Measurements from ENCODE around the gene SAV1.

SAV1 gene

DNA sequence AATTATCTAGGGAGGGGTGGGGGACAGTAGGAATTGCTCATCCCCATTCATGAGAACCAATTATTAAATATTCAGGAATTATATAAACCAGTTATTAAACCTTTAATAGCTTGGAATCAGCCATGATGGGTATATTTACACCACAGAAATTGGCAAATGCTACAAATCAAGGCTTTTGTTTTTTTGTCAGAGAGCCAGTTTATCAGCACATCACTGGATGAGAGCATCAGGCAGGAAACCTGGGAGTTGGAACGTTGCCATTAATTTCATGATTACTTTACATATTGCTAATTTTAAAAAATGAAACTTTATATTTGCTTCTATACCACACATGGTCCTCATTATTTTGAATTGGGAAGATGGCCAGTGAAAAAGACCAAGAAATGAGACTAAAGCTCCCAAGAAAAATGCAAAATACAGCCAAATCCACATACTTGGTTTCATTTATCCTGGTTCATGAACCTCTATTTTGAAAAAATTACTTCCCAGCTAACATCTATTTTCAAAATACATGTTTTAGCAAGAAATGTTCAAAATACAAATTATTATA, 59.7 kb downstream of the SAV1 start:
- TF ChIP-seq, protein P1, sequence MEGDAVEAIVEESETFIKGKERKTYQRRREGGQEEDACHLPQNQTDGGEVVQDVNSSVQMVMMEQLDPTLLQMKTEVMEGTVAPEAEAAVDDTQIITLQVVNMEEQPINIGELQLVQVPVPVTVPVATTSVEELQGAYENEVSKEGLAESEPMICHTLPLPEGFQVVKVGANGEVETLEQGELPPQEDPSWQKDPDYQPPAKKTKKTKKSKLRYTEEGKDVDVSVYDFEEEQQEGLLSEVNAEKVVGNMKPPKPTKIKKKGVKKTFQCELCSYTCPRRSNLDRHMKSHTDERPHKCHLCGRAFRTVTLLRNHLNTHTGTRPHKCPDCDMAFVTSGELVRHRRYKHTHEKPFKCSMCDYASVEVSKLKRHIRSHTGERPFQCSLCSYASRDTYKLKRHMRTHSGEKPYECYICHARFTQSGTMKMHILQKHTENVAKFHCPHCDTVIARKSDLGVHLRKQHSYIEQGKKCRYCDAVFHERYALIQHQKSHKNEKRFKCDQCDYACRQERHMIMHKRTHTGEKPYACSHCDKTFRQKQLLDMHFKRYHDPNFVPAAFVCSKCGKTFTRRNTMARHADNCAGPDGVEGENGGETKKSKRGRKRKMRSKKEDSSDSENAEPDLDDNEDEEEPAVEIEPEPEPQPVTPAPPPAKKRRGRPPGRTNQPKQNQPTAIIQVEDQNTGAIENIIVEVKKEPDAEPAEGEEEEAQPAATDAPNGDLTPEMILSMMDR (IDR thresholded peaks at IDR 0.05; ENCODE audit: insufficient read depth, low read depth, low read length, missing control alignments), result no peak
- DNase-seq (ENCODE audit: low read depth), result no peak

DNA sequence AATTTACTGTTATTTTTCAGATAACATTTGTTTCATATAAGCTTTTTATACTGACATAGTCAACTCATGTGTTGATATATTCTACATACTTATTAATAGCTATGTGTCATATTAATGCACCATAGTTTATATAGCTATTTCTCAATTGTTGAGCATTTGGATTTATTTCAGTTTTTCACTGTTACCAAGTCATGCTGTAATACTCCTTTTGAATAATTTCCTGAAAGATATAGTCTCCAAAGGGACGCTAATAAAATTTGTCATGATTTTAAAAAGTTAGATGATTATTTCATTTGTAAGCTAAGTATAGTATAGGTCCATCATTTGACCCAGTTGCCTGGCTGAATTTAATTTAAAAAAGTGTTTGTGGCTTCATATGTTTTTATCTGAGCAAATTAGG, 60.3 kb downstream of the SAV1 start:
- TF ChIP-seq, protein P1 (IDR thresholded peaks at IDR 0.05; ENCODE audit: insufficient read depth, low read depth, low read length, missing control alignments), result no peak
- no peak for DNase-seq (ENCODE audit: low read depth)

More for the DNA sequence above, 59.7 kb downstream of the SAV1 start:
- H3K4me3 ChIP-seq (ENCODE audit: low read length), result no peak overlapping the region

DNA sequence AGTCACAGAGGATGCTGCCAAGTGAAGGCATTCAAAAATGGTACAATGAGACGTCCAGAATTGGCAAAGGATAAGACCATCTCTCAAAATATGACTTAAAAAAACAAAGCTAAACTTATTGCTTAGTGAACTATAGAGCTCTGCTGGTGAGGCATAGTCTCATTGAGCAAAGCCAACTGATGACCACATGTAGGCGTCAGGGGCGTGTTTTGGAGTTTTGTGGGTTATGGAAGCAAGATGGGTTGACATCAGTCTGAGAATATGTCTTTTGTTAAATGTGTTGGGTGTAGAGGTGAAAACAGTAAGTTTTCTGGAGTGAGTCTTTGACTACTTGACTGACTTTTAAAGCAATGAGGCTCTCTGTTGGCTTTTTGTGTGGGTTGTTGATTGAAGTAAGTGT, 60.9 kb downstream of the SAV1 start:
- TF ChIP-seq, protein P1 (IDR thresholded peaks at IDR 0.05; ENCODE audit: insufficient read depth, low read depth, low read length, missing control alignments), result no peak
- H3K4me3 ChIP-seq (ENCODE audit: low read length), result no peak overlapping the region
- peak; percentile 10 for DNase-seq (ENCODE audit: low read depth)

More for the DNA sequence above, 60.3 kb downstream of the SAV1 start:
- no peak overlapping the region for H3K4me3 ChIP-seq (ENCODE audit: low read length)

DNA sequence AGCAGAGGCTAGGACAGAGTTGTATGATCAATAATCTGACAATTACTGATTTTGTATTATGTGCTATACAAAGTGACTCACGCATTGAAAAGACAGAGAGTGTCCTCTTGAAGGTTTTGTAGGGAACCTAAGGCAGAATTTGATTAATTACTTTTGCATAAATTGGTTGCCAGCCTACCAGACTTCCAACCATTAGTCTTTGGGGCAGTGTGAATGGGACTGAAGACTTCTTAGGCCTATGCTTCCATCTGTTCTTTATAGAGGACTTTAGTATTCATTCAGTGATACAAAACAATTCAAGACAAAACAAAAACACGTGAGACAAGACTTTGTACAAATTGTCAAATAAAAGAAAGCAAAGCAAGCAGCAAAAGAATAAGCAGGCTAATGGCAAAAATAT, 61.6 kb downstream of the SAV1 start:
- TF ChIP-seq, protein P1 (IDR thresholded peaks at IDR 0.05; ENCODE audit: insufficient read depth, low read depth, low read length, missing control alignments), result no peak
- DNase-seq (ENCODE audit: low read depth), result no peak
- no peak overlapping the region for H3K4me3 ChIP-seq (ENCODE audit: low read length)

DNA sequence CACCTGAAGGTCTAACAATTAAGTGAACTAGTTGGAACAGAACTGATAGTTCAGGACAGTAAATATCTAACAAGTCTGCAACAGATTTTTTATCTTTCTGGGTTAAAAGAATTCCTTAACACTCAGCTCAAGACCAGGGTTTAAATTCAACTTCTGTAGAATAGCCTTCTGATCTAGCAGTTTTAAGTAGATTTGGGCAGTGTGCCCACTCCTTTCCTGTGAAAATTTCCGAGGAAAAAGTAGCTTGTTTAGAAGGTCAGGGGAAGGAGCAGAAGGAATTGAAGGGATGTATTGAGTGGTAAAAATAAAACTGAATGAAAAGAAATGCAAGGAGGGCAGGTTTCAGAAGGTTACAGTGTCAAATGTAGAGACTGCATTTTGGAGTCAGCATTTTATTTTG, 62.3 kb downstream of the SAV1 start:
- TF ChIP-seq, protein P1 (IDR thresholded peaks at IDR 0.05; ENCODE audit: insufficient read depth, low read depth, low read length, missing control alignments), result no peak
- H3K4me3 ChIP-seq (ENCODE audit: low read length), result no peak overlapping the region
- no peak for DNase-seq (ENCODE audit: low read depth)

DNA sequence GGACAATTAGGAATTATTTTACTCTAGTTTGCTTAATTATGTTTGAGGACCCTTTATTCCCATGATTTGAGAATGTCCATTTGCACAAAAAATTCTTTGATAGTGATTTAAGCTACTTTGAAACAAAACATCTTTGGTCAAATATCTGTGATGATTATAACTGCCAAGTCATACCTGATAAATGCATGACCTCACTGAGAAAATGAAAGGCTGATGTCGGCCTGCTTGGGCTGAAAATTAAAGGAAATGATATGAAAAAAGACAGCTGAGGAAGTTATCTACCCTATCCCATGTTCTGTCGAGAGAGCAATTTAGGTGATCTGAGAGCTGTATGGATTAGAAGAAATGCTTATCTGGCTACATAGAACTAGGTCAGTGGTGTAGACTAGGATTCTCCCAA, 64.5 kb downstream of the SAV1 start:
- TF ChIP-seq, protein P1 (IDR thresholded peaks at IDR 0.05; ENCODE audit: insufficient read depth, low read depth, low read length, missing control alignments), result no peak
- no peak for DNase-seq (ENCODE audit: low read depth)
- no peak overlapping the region for H3K4me3 ChIP-seq (ENCODE audit: low read length)

DNA sequence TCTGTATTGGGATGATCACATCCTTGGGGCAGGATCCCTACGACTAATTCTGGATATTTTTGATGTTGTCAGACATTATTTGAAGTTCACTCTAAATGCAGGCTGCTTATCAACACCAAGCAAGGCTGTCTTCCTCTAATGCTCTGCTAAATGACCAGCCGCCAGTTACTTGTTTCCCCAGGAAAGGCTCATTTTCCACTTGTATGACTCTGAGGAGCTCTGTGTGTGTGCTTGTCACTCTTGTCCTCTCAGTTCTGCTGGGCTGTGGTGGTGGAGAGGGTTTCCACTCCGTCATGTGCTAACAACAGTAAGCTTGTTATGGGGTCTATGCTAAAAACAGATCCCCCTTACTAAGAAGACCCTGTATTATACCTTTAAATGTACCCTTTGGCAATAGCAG, 66.1 kb downstream of the SAV1 start:
- TF ChIP-seq, protein P1 (IDR thresholded peaks at IDR 0.05; ENCODE audit: insufficient read depth, low read depth, low read length, missing control alignments), result no peak
- DNase-seq (ENCODE audit: low read depth), result no peak
- no peak overlapping the region for H3K4me3 ChIP-seq (ENCODE audit: low read length)
